Gastroesophageal sphincter (tissue), 3 donors: ENCODE measurements around the gene KRTAP12-1.

Experiments used
- EP300 ChIP-seq: sonication (generic); formaldehyde crosslinking; IDR thresholded peaks from one replicate; pipeline ENCODE4 v1.6.1; 2017; ENCODE audit warnings: antibody characterized with exemption, mild to moderate bottlenecking
- POLR2A ChIP-seq, 2 donors: fragments of 450-650 bp; IDR thresholded peaks; one replicate each; pipeline ENCODE4 v1.6.1; 2017; ENCODE audit warnings: antibody characterized with exemption in 2 of 2, mild to moderate bottlenecking in 2 of 2, moderate library complexity in 1 of 2
- POLR2AphosphoS5 ChIP-seq: sonication (generic); formaldehyde crosslinking; IDR thresholded peaks from one replicate; pipeline ENCODE4 v1.6.1; 2017; ENCODE audit warnings: antibody characterized with exemption
- TF ChIP-seq, protein P1 (sequence below), 4 experiments: fragments of 200-600 bp in 2 of 4; fragments of 450-650 bp in 2 of 4; sonication (generic) in 1 of 4; IDR thresholded peaks; one replicate each; pipeline ENCODE4 v1.5.1; 2017 to 2019; ENCODE audit warnings: antibody characterized with exemption in 4 of 4, mild to moderate bottlenecking in 2 of 4, moderate library complexity in 2 of 4

DNA sequence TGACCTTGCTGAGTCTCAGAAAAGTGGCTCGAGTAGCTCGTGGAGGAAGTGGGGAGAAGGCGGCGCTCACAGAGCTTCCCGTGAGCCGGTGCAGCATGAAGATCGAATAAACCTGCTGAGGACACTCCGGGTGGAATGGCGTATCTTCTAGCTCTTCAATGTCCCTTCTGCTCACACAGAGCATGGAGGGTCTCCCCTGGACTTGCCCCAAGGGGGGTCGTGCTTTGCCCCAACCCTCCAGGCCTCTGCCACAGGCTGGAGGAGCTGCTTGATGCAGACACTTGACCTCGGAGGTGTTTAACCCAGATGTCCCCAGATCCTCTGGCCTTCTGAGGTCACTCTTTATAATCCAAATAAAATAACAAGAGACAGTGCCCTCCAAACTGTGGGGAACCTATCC is 12.8 kb upstream of the KRTAP12-1 start:
- no peak for TF ChIP-seq POLR2A (IDR thresholded peaks at IDR 0.05)
- TF ChIP-seq, protein P1, sequence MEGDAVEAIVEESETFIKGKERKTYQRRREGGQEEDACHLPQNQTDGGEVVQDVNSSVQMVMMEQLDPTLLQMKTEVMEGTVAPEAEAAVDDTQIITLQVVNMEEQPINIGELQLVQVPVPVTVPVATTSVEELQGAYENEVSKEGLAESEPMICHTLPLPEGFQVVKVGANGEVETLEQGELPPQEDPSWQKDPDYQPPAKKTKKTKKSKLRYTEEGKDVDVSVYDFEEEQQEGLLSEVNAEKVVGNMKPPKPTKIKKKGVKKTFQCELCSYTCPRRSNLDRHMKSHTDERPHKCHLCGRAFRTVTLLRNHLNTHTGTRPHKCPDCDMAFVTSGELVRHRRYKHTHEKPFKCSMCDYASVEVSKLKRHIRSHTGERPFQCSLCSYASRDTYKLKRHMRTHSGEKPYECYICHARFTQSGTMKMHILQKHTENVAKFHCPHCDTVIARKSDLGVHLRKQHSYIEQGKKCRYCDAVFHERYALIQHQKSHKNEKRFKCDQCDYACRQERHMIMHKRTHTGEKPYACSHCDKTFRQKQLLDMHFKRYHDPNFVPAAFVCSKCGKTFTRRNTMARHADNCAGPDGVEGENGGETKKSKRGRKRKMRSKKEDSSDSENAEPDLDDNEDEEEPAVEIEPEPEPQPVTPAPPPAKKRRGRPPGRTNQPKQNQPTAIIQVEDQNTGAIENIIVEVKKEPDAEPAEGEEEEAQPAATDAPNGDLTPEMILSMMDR (IDR thresholded peaks at IDR 0.05) = no peak
- no peak for TF ChIP-seq EP300
- TF ChIP-seq POLR2AphosphoS5 = no peak
